ENCODE results near the gene CIAPIN1.
A peak's percentile ranks its signal among the peaks of the same experiment; 100 is the strongest.
"Not testable (repeated sequence)": the region's sequence is repeated elsewhere in the genome, so short reads cannot be mapped to it uniquely, and the experiment has no call there.

CIAPIN1 gene

DNA sequence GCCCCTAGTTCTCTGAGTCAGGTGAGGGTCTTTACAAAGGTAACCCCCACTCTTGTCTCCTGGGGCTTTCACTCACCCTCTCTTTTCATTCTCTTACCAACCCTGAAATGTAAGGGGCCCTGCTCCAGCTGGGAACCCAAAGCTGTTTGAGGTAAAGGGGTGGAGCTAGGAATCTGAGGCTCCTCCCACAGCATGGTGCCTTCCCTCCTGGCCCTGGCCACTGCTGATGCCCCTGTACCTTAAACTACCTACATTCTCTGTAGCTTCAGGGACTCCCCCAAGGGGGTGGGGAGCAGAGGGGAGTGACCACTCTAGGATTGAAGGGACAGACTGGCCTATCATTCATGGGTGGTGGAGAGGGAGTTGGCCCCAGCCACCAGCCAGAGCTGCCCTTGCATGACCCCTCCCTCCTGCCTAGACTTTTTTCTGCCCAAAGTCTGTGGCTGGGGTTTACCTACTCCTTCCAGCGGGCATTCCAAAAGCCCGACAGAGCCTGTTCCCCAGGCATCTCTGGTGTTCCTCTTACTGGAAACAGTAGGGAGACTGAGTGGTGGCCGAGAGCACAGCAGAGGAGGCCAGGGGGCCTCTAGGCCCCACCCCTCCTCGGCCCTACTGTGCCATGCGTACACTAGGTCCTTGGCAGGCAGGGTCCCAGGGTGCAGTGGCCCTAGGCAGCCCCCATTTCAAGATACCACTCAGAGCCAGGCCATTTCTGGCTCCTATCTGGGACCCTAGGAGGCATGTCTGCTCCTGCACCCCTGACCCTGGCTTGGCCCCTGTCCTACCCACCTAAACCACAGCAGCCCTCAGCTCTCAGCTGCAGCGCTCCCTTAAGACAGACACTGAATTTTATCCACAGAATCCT, 29.6 kb upstream of the CIAPIN1 start:
- no peak for DNase-seq

DNA sequence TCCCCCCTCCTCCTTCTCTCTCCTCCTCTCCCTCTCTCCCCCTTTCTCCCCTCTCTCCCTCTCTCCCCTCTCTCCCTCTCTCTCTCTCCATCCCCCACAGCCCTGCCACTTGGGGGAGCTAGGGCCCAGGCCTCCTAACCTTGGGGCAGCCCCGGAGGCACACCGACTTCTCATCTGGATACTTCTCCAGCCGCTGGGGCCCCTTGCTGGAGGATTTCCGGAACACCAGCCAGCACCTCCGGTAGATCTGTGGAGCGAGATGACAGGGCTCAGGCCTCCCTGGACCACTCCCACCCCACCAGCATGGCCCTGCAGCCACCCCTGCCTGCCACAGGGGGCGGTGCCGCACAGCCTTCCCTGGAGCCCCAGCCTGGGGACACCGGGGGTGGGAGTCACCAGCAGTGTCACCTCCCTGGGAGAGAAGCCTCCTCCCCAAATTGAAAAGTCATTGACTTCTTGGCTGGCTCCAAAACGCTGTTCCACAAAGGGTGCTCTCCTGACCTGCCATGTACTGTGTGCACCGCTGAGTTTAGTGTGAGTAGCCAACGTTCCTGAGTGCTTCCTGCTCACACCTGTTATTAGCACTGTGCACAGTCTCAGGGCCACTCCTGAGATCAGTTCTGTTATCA, 28.6 kb upstream of the CIAPIN1 start:
- DNase-seq: no peak

DNA sequence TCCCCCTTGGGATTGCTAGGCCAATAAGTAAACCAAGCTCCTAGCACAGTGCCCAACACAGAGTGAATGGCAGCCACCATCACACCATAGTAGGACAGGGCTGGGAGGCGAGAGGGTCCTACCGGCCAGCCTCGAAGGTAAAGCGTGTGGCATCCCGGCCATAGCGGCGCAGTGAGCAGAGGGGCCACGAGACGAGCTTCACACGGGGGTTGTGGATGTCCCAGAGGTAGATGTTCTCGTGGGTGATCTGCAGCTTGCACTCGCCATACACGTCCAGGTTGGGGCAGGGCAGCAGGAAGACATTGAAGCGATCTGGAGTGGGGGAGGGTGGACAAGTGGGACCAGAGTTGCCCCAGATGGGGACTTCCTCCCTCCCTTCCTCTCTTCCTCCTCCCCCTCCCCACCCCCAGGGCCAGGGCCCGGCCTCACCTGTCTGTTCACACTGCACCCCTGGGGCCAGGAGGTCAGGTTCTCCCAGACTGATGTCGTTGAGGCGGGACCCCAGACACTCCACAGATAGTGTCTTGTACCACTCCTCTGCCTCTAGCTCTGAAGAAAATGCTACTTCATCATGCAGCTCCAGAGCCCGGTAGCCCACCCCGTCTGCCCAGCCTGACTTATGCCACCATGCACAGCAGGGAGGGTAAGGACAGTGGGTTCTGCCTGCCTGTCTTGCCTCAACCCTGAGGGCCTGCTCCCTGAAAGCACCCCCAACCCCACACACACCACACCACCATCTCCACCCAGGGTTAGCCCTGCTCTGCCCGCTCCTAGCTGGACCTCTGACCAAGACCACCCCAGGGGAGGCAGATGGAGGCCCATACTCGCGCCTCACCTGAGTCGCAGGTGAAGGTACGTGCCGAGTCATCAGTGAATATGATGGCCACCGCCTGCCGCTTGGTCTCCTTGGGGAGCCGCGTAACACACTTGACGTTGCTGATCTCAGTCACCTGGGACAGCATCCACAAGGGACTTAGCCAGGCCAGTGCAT, 27.8 kb upstream of the CIAPIN1 start:
- DNase-seq: no peak

- DNase-seq: no peak
These were observed 26.7 kb upstream of the CIAPIN1 start for GRCh38 chr16:57473906-57474305.

GRCh38 chr16:57473176-57473840, 26.1 kb upstream of the CIAPIN1 start:
- DNase-seq: no peak

DNA sequence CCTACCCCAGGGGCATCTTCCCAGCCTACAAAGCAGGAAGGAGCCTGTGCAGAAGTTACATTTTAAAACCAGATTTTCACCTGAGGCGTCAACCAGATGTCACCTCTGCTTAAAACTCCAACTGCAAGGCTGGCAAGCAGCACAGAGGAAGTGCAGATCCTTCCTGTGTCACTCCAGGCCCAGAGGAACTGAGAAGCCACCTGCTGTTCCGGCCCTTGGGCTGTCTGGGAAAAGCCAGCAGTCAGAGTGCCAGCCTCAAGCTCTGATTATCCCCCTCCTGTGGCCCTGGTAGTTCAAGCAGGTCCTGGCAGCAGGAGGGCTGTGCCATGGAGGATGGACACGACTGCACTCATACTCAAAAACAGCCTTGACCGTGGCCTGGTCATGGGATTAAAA, 25.5 kb upstream of the CIAPIN1 start:
- DNase-seq: no peak

DNA sequence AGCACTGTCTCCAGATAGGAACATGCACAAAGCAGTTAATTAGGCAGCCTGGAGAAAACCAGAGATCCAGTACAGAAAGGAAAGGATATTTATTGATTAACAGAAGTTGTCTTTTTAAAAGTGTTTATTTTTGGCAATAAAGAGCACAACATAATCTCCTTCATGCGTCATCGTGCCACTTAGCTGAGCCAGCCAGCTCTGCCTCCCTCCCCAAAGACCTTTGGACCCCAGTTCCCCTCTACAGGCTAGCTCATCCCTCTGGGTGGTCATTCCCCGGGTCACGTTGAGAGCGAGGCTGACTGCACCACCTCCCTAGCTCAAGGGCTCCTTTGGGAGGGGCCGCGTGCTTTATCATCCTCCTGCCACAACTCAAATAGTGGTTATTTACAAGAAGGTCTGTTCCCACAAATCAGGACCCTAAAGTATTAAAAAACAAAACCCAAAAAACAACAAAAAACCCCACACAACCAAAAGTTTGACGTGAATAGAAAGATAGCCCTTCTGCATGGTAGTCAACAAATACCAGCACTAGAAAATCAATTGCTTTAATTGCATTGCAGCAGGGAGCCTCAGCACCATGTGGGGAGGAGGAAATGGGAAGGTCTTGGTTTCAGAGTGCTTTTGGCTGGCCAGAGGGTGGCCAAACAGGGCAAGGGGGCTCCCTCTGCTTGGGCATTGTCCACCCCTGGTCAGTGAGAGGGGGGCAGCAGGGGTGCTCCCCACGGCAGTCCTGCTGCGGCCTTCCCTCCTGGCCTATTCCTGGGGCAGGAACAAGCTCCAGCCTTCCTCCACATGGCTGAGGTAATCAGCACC, 24.9 kb upstream of the CIAPIN1 start:
- DNase-seq: no peak

- DNase-seq: no peak
These were observed 24.0 kb upstream of the CIAPIN1 start for GRCh38 chr16:57471209-57471608.

DNA sequence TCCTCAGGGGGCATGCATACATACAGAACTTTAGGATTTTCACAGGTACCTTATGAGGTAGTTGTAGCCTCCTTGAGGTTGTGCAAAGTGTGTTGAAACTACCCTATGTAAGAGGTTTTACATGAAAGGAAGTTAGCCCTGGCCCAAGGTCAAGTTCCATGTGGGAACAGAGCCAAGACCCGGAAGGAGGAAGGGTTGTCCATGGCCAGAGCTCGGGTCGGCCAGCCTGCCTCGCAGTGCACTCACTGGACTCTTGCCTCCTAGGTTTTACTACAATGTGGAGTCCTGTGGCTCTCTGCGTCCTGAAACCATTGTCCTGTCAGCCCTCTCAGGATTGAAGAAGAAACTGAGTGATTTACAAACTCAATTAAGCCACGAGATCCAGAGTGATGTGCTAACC, 23.5 kb upstream of the CIAPIN1 start:
- no peak for DNase-seq

DNA sequence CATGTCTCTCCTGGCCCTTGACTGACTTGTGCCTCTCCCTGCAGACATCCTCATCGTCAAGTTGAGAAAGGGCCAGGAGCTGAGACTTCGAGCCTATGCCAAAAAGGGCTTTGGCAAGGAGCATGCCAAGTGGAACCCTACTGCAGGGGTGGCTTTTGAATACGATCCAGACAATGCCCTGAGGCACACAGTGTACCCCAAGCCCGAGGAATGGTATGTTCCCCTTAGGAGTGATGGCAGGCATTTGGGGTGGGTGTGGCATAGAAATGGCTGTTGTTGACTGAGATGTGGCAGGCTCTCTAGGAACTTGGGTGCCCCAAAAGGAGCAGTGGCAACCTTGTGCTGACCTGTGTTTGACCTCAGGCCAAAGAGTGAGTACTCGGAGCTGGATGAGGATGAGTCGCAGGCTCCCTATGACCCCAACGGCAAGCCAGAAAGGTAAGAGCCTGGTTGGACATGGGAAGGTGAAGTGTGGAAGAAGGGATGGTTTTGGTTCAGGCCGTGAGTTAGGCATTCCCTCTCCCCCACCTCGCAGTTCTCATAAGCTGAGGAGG, 22.8 kb upstream of the CIAPIN1 start:
- DNase-seq: no peak

- no peak for DNase-seq
These were observed 21.9 kb upstream of the CIAPIN1 start for GRCh38 chr16:57469046-57469445.

- no peak for DNase-seq
These were observed 21.2 kb upstream of the CIAPIN1 start for GRCh38 chr16:57468346-57468745.

GRCh38 chr16:57464523-57464922, 17.3 kb upstream of the CIAPIN1 start:
- no peak for DNase-seq

- no peak for DNase-seq
These were observed 15.8 kb upstream of the CIAPIN1 start for GRCh38 chr16:57462978-57463362.

DNA sequence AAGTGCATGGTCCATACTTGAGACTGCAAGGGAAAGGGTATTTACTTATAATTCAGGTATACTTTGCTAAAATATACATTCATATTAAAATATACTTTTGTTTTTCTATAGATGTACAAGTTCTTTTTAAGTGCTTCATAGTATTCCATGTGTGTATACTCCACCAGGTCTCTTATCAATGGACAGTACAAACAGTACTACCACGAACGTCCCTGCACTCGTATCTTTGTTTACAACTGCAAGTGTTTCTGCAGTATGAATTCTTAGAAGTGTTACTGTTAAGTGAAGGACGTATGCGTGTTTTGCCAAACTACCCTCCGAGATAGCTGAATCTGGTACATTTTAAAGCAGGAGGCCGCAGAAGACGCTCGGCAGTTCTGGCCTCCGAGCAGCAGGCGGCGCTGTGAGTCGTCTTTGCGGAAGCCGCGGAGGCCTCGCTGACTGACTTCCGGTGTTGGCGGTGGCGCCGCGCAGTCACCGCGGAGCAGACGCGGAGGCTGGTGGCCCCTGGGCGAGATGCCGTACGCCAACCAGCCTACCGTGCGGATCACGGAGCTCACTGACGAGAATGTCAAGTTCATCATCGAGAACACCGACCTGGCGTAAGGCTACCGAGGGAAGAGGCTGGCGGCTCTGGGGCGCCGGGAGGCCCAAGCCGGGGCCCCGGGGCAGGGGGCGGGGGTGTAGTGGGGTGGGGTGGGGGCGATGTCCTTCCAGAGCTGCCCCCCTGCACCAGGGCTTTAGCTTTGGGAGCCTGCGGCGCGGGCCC, 15.2 kb upstream of the CIAPIN1 start, which contains the start of gene POLR2C:
Gene POLR2C (plus strand): TSS at position 471 of the 769 bp plus-strand sequence. CDS start 46 bp downstream, at position 517.
- DNase-seq: peak; percentile 20

DNA sequence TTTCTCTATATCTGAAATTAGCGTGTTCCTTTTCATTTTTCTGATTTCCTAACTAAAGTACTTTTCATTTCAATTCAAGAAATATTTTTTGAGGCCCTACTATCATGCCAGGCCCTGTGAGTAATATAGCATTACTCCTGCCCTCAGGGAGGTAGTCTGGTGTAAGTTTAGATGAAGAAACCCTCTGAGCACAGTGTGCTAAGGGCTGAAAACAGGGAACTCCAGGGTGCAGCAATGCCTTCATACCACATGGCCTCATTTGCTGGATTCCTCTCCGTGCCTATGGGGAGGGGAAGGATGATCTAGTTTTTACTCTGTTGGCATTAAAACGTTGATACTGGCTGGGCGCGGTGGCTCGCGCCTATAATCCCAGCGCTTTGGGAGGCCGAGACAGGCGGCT, 4.8 kb upstream of the CIAPIN1 start:
- DNase-seq: no peak

- no peak for DNase-seq
These were observed 527 bp downstream of the CIAPIN1 start for GRCh38 chr16:57446531-57447185.

DNA sequence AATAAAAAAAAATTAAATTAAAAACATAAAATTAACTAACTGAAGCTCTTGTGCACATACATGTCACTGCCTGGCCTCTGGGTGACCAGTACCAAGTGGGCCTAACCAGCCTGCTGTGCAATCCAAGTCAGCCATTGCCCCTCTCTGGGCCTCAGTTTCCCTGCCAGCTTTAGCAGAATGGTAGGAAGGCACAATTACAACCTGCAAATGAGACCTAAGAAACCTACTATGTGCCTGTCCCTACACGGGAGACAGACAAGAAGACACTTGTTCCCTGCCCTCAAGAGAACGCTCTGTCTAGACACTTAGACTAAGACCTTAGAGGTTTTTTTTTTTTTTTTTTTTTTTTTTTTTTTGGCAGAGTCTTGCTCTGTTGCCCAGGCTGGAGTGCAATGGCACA, 1.7 kb downstream of the CIAPIN1 start:
- no peak for DNase-seq

- no peak for DNase-seq
These were observed 2.5 kb downstream of the CIAPIN1 start for GRCh38 chr16:57444711-57445110.

GRCh38 chr16:57440551-57440950, 6.6 kb downstream of the CIAPIN1 start:
- DNase-seq: not testable (repeated sequence)
